PC-9 (cell line): ENCODE measurements around the gene SAYSD1. TPM values are rescaled to one million over a fixed set of nuclear protein-coding genes. Genes with fewer than 3 reads are reported as not detected.
A peak's percentile ranks its signal among the peaks of the same experiment; 100 is the strongest.

Experiments used
- BruUV-seq: library from RNA; stranded (reverse); fragments of 400-500 nt; replicated peaks from 2 replicates; lab custom pipeline; 2021; lab: Mats Ljungman, UMichigan
- CTCF ChIA-PET: fragments of 300-600 bp; sonication (Branson Sonifier 250); formaldehyde crosslinking; loops from one replicate; lab custom pipeline; 2022; ENCODE audit warnings: antibody characterized with exemption; lab: Charles Lee
- POLR2A ChIA-PET: fragments of 300-600 bp; sonication (Branson Sonifier 250); formaldehyde crosslinking; loops from one replicate; lab custom pipeline; 2022; ENCODE audit warnings: antibody characterized with exemption; ENCODE audit not compliant: unreplicated experiment; lab: Charles Lee
- DNase-seq, 2 experiments: peaks; one replicate each; pipeline versions ENCODE4 v3.0.0 to v3.0.0-alpha.2; 2015 to 2022; ENCODE audit warnings: mixed read lengths in 1 of 2
- H2AFZ ChIP-seq: fragments of 200-600 bp; sonication (generic); 2 replicates; pipeline ENCODE4 v1.8.1; 2017; ENCODE audit warnings: antibody characterized with exemption
- H3F3A ChIP-seq: fragments of 200-600 bp; sonication (generic); 2 replicates; pipeline ENCODE4 v1.8.1; 2017; ENCODE audit warnings: antibody characterized with exemption, mild to moderate bottlenecking, low read depth; ENCODE audit not compliant: insufficient read depth
- H3K27ac ChIP-seq: fragments of 200-600 bp; sonication (generic); 2 replicates; pipeline ENCODE4 v1.6.1; 2016; ENCODE audit warnings: mixed run types
- H3K27me3 ChIP-seq: fragments of 200-600 bp; sonication (generic); 2 replicates; pipeline ENCODE4 v1.6.1; 2016; ENCODE audit warnings: low read depth, mixed run types; ENCODE audit not compliant: insufficient read depth
- H3K36me3 ChIP-seq: fragments of 200-600 bp; sonication (generic); 2 replicates; pipeline ENCODE4 v1.6.1; 2016; ENCODE audit warnings: low read depth, mixed run types
- H3K4me1 ChIP-seq: fragments of 200-600 bp; sonication (generic); replicated peaks from 2 replicates; pipeline ENCODE4 v1.6.1; 2016; ENCODE audit warnings: mixed run types; ENCODE audit not compliant: insufficient read depth
- H3K4me2 ChIP-seq: fragments of 200-600 bp; sonication (generic); 2 replicates; pipeline ENCODE4 v1.6.1; 2017; ENCODE audit warnings: mixed run types
- H3K4me3 ChIP-seq: fragments of 200-600 bp; sonication (generic); 2 replicates; pipeline ENCODE4 v1.6.1; 2016; ENCODE audit warnings: mixed run types
- H3K79me2 ChIP-seq: fragments of 200-600 bp; sonication (generic); 2 replicates; pipeline ENCODE4 v1.6.1; 2017; ENCODE audit warnings: low read depth, mixed run types
- H3K9me2 ChIP-seq: fragments of 200-600 bp; sonication (generic); 2 replicates; pipeline ENCODE4 v1.8.1; 2017; ENCODE audit warnings: mild to moderate bottlenecking; ENCODE audit not compliant: insufficient read depth
- H3K9me3 ChIP-seq: fragments of 200-600 bp; sonication (generic); 2 replicates; pipeline ENCODE4 v1.8.1; 2016; ENCODE audit warnings: low read depth; ENCODE audit not compliant: insufficient read depth
- H4K20me1 ChIP-seq: fragments of 200-600 bp; sonication (generic); 2 replicates; pipeline ENCODE4 v1.8.1; 2017; ENCODE audit not compliant: insufficient read depth
- EZH2 ChIP-seq: fragments of 200-600 bp; sonication (generic); IDR thresholded peaks from 2 replicates; pipeline ENCODE4 v1.8.0; 2017; ENCODE audit warnings: antibody characterized with exemption, low read depth
- intact Hi-C: fragments of 100-400 bp; cut with micrococcal nuclease; formaldehyde crosslinking; loops from one replicate; pipeline ENCODE4 v1.10.0; 2022; ENCODE audit not compliant: unreplicated experiment
- total RNA-seq: library from RNA; stranded (reverse); gene quantifications from 2 replicates; pipeline ENCODE4 v1.2.3, GENCODE V29; 2021
- TF ChIP-seq, protein P1 (sequence below): fragments of 200-600 bp; sonication (generic); conservative IDR thresholded peaks from 2 replicates; pipeline ENCODE4 v1.6.1; 2017; ENCODE audit warnings: mixed run types, antibody characterized with exemption, mild to moderate bottlenecking, moderate library complexity

Gene SAYSD1
- total RNA-seq, 1 experiment from 2014 or later = 12.2 TPM

DNA sequence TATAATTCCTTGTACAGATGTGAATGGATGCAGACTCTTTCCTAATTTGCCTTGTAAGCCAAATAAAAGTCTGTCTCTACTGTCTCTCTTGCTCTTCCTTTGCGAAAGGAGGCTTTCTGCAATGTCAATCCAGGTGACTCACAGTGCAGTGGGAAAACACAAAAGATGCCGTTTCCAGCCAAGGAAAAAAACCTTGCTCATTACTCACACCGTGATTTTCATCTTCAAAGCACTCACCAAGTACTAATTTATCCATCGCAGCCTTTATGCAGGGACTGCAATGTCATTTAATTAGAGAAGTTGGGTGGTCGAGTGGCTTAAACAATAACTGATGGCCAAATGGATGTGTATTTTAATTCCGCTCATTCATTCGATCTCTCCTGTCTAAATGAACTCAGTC, 23.8 kb downstream of the SAYSD1 start:
- no peak for DNase-seq
- CTCF ChIA-PET = no interaction called here
- no peaks in the 10 kb centered on the region for H4K20me1 ChIP-seq
- no peak overlapping the region for H3K27ac ChIP-seq
- POLR2A ChIA-PET = no interaction called here
- H3K36me3 ChIP-seq = no peaks in the 10 kb centered on the region
- peaks cover 83% of the 10 kb centered on the region for H3K27me3 ChIP-seq
- intact Hi-C loops = no loop called here
- BruUV-seq = no TSS peak
- H3F3A ChIP-seq = no peaks in the 10 kb centered on the region
- no peaks in the 10 kb centered on the region for H3K4me1 ChIP-seq
- no peak overlapping the region for H2AFZ ChIP-seq
- H3K4me3 ChIP-seq = no peak overlapping the region
- no peaks in the 10 kb centered on the region for H3K9me2 ChIP-seq
- no peaks in the 10 kb centered on the region for H3K79me2 ChIP-seq
- no peaks in the 10 kb centered on the region for H3K9me3 ChIP-seq
- H3K4me2 ChIP-seq = no peak overlapping the region
- no peak for TF ChIP-seq EZH2
- TF ChIP-seq, protein P1, sequence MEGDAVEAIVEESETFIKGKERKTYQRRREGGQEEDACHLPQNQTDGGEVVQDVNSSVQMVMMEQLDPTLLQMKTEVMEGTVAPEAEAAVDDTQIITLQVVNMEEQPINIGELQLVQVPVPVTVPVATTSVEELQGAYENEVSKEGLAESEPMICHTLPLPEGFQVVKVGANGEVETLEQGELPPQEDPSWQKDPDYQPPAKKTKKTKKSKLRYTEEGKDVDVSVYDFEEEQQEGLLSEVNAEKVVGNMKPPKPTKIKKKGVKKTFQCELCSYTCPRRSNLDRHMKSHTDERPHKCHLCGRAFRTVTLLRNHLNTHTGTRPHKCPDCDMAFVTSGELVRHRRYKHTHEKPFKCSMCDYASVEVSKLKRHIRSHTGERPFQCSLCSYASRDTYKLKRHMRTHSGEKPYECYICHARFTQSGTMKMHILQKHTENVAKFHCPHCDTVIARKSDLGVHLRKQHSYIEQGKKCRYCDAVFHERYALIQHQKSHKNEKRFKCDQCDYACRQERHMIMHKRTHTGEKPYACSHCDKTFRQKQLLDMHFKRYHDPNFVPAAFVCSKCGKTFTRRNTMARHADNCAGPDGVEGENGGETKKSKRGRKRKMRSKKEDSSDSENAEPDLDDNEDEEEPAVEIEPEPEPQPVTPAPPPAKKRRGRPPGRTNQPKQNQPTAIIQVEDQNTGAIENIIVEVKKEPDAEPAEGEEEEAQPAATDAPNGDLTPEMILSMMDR = no peak

DNA sequence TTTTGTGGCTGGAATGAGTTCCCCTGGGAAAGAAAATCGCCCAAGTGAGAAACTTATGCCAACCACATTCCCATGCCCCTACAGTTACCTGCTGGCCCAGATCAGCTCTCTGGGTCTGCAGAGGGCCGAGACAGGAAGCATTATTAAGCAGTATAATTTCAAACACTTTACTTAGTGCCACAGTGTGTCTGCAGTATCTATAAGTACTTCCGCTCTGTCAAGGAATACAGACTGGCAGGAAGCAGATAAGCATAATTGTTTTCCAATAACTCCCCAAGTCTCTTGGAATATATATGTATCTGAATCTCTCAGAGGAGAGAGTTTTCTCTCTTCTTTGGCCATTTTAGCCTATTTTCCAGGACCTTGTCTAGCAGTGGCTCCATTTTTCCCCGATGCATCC, 24.9 kb downstream of the SAYSD1 start:
- no peak overlapping the region for H2AFZ ChIP-seq
- intact Hi-C loops = no loop called here
- no TSS peak for BruUV-seq
- H3K36me3 ChIP-seq = no peaks in the 10 kb centered on the region
- no peaks in the 10 kb centered on the region for H3K9me2 ChIP-seq
- H4K20me1 ChIP-seq = no peaks in the 10 kb centered on the region
- no peaks in the 10 kb centered on the region for H3F3A ChIP-seq
- H3K9me3 ChIP-seq = no peaks in the 10 kb centered on the region
- H3K4me1 ChIP-seq = no peaks in the 10 kb centered on the region
- H3K4me2 ChIP-seq = no peak overlapping the region
- no peak overlapping the region for H3K4me3 ChIP-seq
- no peak for TF ChIP-seq EZH2
- TF ChIP-seq, protein P1 = no peak
- H3K27me3 ChIP-seq = peaks cover 95% of the 10 kb centered on the region
- no peak for DNase-seq
- H3K27ac ChIP-seq = no peak overlapping the region
- H3K79me2 ChIP-seq = no peaks in the 10 kb centered on the region
- POLR2A ChIA-PET = no interaction called here
- CTCF ChIA-PET = no interaction called here

DNA sequence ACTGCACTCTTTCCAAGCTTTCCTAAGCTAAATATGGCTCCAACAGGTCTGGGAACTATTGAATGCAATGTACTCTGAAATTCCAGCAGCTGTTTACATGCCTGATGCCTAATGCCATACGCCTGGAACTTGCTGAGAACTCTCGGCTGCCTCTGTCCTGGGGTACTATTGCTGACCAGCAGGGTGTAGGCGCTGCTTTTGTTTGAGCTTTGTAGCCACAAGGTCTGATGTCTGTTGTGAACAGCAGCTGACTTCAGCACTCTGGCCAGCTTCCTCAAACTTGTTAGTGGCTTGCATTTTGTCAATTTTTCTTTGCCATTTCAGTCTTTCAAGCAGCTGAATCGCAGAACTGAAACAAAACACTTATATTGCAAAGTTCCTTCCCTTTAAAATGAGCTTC, 26.7 kb downstream of the SAYSD1 start:
- CTCF ChIA-PET = no interaction called here
- Histone ChIP-seq H3K27ac (no peak overlapping the region), H4K20me1 (no peaks in the 10 kb centered on the region), H3K9me2 (no peaks in the 10 kb centered on the region), H3K4me1 (no peaks in the 10 kb centered on the region), H3F3A (no peaks in the 10 kb centered on the region), H3K9me3 (no peaks in the 10 kb centered on the region), H3K27me3 (peaks cover 98% of the 10 kb centered on the region), H3K36me3 (no peaks in the 10 kb centered on the region), H3K79me2 (no peaks in the 10 kb centered on the region), H3K4me2 (no peak overlapping the region), H3K4me3 (no peak overlapping the region), H2AFZ (no peak overlapping the region)
- intact Hi-C loops = loop anchor here (5.0 kb wide), 2 partner anchors 69 to 214 kb away; no protein-coding TSS in a partner anchor
- peak; percentile 17 to 53 for DNase-seq
- no peak for TF ChIP-seq EZH2
- TF ChIP-seq, protein P1 = peak; percentile 52
- BruUV-seq = no TSS peak
- POLR2A ChIA-PET = interaction anchor here (0.5 to 0.6 kb wide), 2 partner anchors 24 to 319 kb away, joined by 3 to 5 read pairs; no protein-coding TSS in a partner anchor
